MG63 (cell line): Measurements from ENCODE around the gene NIPSNAP3A. TPM values are rescaled to one million over a fixed set of nuclear protein-coding genes. Genes with fewer than 3 reads are reported as not detected.
A peak's percentile ranks its signal among the peaks of the same experiment; 100 is the strongest.

Experiments used
- DNase-seq: peaks from one replicate; pipeline ENCODE4 v3.0.0-alpha.2; 2020
- H3K27me3 ChIP-seq: fragments of 250-450 bp; sonication (Bioruptor Pico); 2 replicates; pipeline ENCODE4 v1.5.1; 2020; ENCODE audit warnings: mild to moderate bottlenecking, moderate library complexity
- H3K36me3 ChIP-seq: fragments of 250-450 bp; sonication (Bioruptor Pico); 2 replicates; pipeline ENCODE4 v1.5.1; 2020; ENCODE audit warnings: mild to moderate bottlenecking, moderate library complexity
- H3K4me3 ChIP-seq: fragments of 250-450 bp; sonication (Bioruptor Pico); 2 replicates; pipeline ENCODE4 v1.5.1; 2020; ENCODE audit warnings: mild to moderate bottlenecking, moderate library complexity
- H3K9me3 ChIP-seq: fragments of 250-450 bp; sonication (Bioruptor Pico); 2 replicates; pipeline ENCODE4 v1.5.1; 2020; ENCODE audit warnings: mild to moderate bottlenecking, moderate library complexity
- total RNA-seq: library from RNA; depleted of rRNA; stranded (reverse); fragments of >200 nt; shearing (Covaris generic); gene quantifications from 2 replicates; pipeline ENCODE4 v1.2.3, GENCODE V29; 2014; ENCODE audit warnings: low replicate concordance; rRNA removed

The NIPSNAP3A gene
- total RNA-seq, 1 experiment from 2014 or later = 37.1 TPM

GRCh38 chr9:104788251-104788650 is 40.8 kb downstream of the NIPSNAP3A start:
- no peak for DNase-seq
- no peaks in the 10 kb centered on the region for H3K27me3 ChIP-seq
- no peaks in the 10 kb centered on the region for H3K36me3 ChIP-seq
- H3K9me3 ChIP-seq = no peaks in the 10 kb centered on the region
- H3K4me3 ChIP-seq = no peak overlapping the region

- Histone ChIP-seq H3K36me3 (no peaks in the 10 kb centered on the region), H3K4me3 (no peak overlapping the region), H3K27me3 (no peaks in the 10 kb centered on the region), H3K9me3 (no peaks in the 10 kb centered on the region)
- no peak for DNase-seq
Measured at GRCh38 chr9:104794070-104794469, 46.6 kb downstream of the NIPSNAP3A start.

- H3K9me3 ChIP-seq = no peaks in the 10 kb centered on the region
- H3K4me3 ChIP-seq = no peak overlapping the region
- no peaks in the 10 kb centered on the region for H3K36me3 ChIP-seq
- no peak for DNase-seq
- H3K27me3 ChIP-seq = no peaks in the 10 kb centered on the region
Measured at GRCh38 chr9:104795082-104795481, 47.6 kb downstream of the NIPSNAP3A start.

- Histone ChIP-seq H3K4me3 (no peak overlapping the region), H3K9me3 (no peaks in the 10 kb centered on the region), H3K27me3 (no peaks in the 10 kb centered on the region), H3K36me3 (no peaks in the 10 kb centered on the region)
- no peak for DNase-seq
Measured at GRCh38 chr9:104795857-104796256, 48.4 kb downstream of the NIPSNAP3A start.

- Histone ChIP-seq H3K4me3 (no peak overlapping the region), H3K9me3 (no peaks in the 10 kb centered on the region), H3K27me3 (no peaks in the 10 kb centered on the region), H3K36me3 (no peaks in the 10 kb centered on the region)
- no peak for DNase-seq
Measured at GRCh38 chr9:104798209-104798995, 50.9 kb downstream of the NIPSNAP3A start.

GRCh38 chr9:104800068-104800785 is 52.7 kb downstream of the NIPSNAP3A start:
- Histone ChIP-seq H3K27me3 (no peaks in the 10 kb centered on the region), H3K36me3 (no peaks in the 10 kb centered on the region), H3K4me3 (no peak overlapping the region), H3K9me3 (no peaks in the 10 kb centered on the region)
- DNase-seq = no peak

- DNase-seq = no peak
- Histone ChIP-seq H3K4me3 (no peak overlapping the region), H3K9me3 (no peaks in the 10 kb centered on the region), H3K36me3 (no peaks in the 10 kb centered on the region), H3K27me3 (no peaks in the 10 kb centered on the region)
Measured at GRCh38 chr9:104802110-104802509, 54.6 kb downstream of the NIPSNAP3A start.

- no peaks in the 10 kb centered on the region for H3K9me3 ChIP-seq
- DNase-seq = no peak
- H3K27me3 ChIP-seq = no peaks in the 10 kb centered on the region
- no peaks in the 10 kb centered on the region for H3K36me3 ChIP-seq
- no peak overlapping the region for H3K4me3 ChIP-seq
Measured at GRCh38 chr9:104802906-104803305, 55.4 kb downstream of the NIPSNAP3A start.

- Histone ChIP-seq H3K9me3 (no peaks in the 10 kb centered on the region), H3K27me3 (no peaks in the 10 kb centered on the region), H3K36me3 (no peaks in the 10 kb centered on the region), H3K4me3 (no peak overlapping the region)
- no peak for DNase-seq
Measured at GRCh38 chr9:104805441-104805840, 58.0 kb downstream of the NIPSNAP3A start.

GRCh38 chr9:104808035-104808614 is 60.6 kb downstream of the NIPSNAP3A start:
- peak; percentile 26 for DNase-seq
- no peaks in the 10 kb centered on the region for H3K36me3 ChIP-seq
- no peak overlapping the region for H3K4me3 ChIP-seq
- no peaks in the 10 kb centered on the region for H3K9me3 ChIP-seq
- H3K27me3 ChIP-seq = no peaks in the 10 kb centered on the region

Other genes with a start within 250 kb of the NIPSNAP3A start
- gene OR13F1, start 243.4 kb upstream of the NIPSNAP3A start, total RNA-seq = not detected in 2 replicates
- gene OR13C4, start 220.5 kb upstream of the NIPSNAP3A start, total RNA-seq = not detected in 2 replicates
- gene OR13C3, start 210.8 kb upstream of the NIPSNAP3A start, total RNA-seq = not detected in 2 replicates
- not detected in 2 replicates for gene OR13C8, start 178.5 kb upstream of the NIPSNAP3A start, total RNA-seq
- not detected in 2 replicates for gene OR13C5, start 148.3 kb upstream of the NIPSNAP3A start, total RNA-seq
- gene OR13C2, start 142.1 kb upstream of the NIPSNAP3A start, total RNA-seq = not detected in 2 replicates
- not detected in 2 replicates for gene OR13C9, start 129.5 kb upstream of the NIPSNAP3A start, total RNA-seq
- gene OR13D1, start 53.2 kb upstream of the NIPSNAP3A start, total RNA-seq = not detected in 2 replicates
- gene NIPSNAP3B, start 16.4 kb downstream of the NIPSNAP3A start, total RNA-seq = 4.7 TPM in 1 of 2 replicates, not detected in the other
- gene ABCA1, start 180.5 kb downstream of the NIPSNAP3A start, total RNA-seq = 2.4 and 2.9 TPM in 2 replicates